ENCODE results near the gene GLP2R. TPM values are rescaled to one million over a fixed set of nuclear protein-coding genes. Genes with fewer than 3 reads are reported as not detected.

The GLP2R gene
- total RNA-seq, 1 experiment from 2014 or later, result not detected

- no peaks in the 10 kb centered on the region for H3K36me3 Mint-ChIP-seq
- ChIA-PET POLR2A (no interaction called here), CTCF (no interaction called here)
- H3K4me1 Mint-ChIP-seq, result peaks cover 6% of the 10 kb centered on the region
- H3K27ac Mint-ChIP-seq, result no peak overlapping the region
- no peak overlapping the region for H3K4me3 Mint-ChIP-seq
- DNase-seq (ENCODE audit: low spot score), result no peak
- no peaks in the 10 kb centered on the region for H3K27me3 Mint-ChIP-seq (ENCODE audit: low read depth)
- H3K9me3 Mint-ChIP-seq, result no peaks in the 10 kb centered on the region
- TF ChIP-seq ETV6 (CRISPR knock-in tag; IDR thresholded peaks at IDR 0.05), result no peak
- no peak for TF ChIP-seq TP53 (CRISPR knock-in tag; IDR thresholded peaks at IDR 0.05)
- no peak for ATAC-seq
Observed at GRCh38 chr17:9872852-9873251, 47.1 kb downstream of the GLP2R start.

- CTCF ChIA-PET, result interaction anchor here (0.7 kb wide), 1 partner anchor 31 kb away, joined by 3 read pairs; no protein-coding TSS in a partner anchor
- Mint-ChIP-seq H3K27me3 (ENCODE audit: low read depth) (no peaks in the 10 kb centered on the region), H3K9me3 (no peaks in the 10 kb centered on the region), H3K36me3 (no peaks in the 10 kb centered on the region), H3K27ac (no peak overlapping the region), H3K4me1 (peaks cover 6% of the 10 kb centered on the region), H3K4me3 (no peak overlapping the region)
- ATAC-seq, result peak; percentile 65; the same call in 1 of the 2 replicates
- no peak for DNase-seq (ENCODE audit: low spot score)
- POLR2A ChIA-PET, result no interaction called here
- TF ChIP-seq ATF1 (CRISPR knock-in tag; IDR thresholded peaks at IDR 0.05), result no peak
- no peak for TF ChIP-seq ZNF219 (CRISPR knock-in tag; IDR thresholded peaks at IDR 0.05; ENCODE audit: borderline replicate concordance)
- no peak for TF ChIP-seq NR2C2 (CRISPR knock-in tag; IDR thresholded peaks at IDR 0.05)
- TF ChIP-seq E2F1 (CRISPR knock-in tag; IDR thresholded peaks at IDR 0.05), result no peak
- TF ChIP-seq RORB (CRISPR knock-in tag; IDR thresholded peaks at IDR 0.05), result no peak
- no peak for TF ChIP-seq HMGA2 (CRISPR knock-in tag; IDR thresholded peaks at IDR 0.05)
Observed at GRCh38 chr17:9874722-9875121, 49.0 kb downstream of the GLP2R start.

- Mint-ChIP-seq H3K4me3 (no peak overlapping the region), H3K4me1 (peaks cover 6% of the 10 kb centered on the region), H3K27me3 (ENCODE audit: low read depth) (no peaks in the 10 kb centered on the region), H3K36me3 (no peaks in the 10 kb centered on the region), H3K9me3 (no peaks in the 10 kb centered on the region; the same call in 1 of the 2 replicates), H3K27ac (no peak overlapping the region)
- TF ChIP-seq USF1 (CRISPR knock-in tag; IDR thresholded peaks at IDR 0.05) (no peak), MAX (CRISPR knock-in tag; IDR thresholded peaks at IDR 0.05) (no peak), IRF1 (CRISPR knock-in tag; IDR thresholded peaks at IDR 0.05) (no peak), SMAD4 (CRISPR knock-in tag; IDR thresholded peaks at IDR 0.05) (no peak), NFYB (CRISPR knock-in tag; conservative IDR thresholded peaks at IDR 0.05; ENCODE audit: low read depth) (no peak), ZNF317 (CRISPR knock-in tag; IDR thresholded peaks at IDR 0.05; ENCODE audit: borderline replicate concordance, low read depth) (no peak), ATF1 (CRISPR knock-in tag; IDR thresholded peaks at IDR 0.05) (no peak), ZNF281 (CRISPR knock-in tag; IDR thresholded peaks at IDR 0.05) (no peak), ELF4 (CRISPR knock-in tag; IDR thresholded peaks at IDR 0.05; ENCODE audit: low read depth) (no peak), TCF7 (CRISPR knock-in tag; IDR thresholded peaks at IDR 0.05; ENCODE audit: low read depth) (no peak), SP1 (CRISPR knock-in tag; conservative IDR thresholded peaks at IDR 0.05) (no peak), SOX15 (CRISPR knock-in tag; IDR thresholded peaks at IDR 0.05) (no peak), TP53 (CRISPR knock-in tag; IDR thresholded peaks at IDR 0.05) (no peak), ETV6 (CRISPR knock-in tag; IDR thresholded peaks at IDR 0.05) (no peak), ZBTB43 (CRISPR knock-in tag; IDR thresholded peaks at IDR 0.05) (no peak), E2F5 (CRISPR knock-in tag; IDR thresholded peaks at IDR 0.05) (no peak), ZNF423 (CRISPR knock-in tag; IDR thresholded peaks at IDR 0.05) (no peak), USF2 (CRISPR knock-in tag; IDR thresholded peaks at IDR 0.05) (no peak), ZBTB21 (CRISPR knock-in tag; IDR thresholded peaks at IDR 0.05; ENCODE audit: borderline replicate concordance) (no peak)
- ATAC-seq (peak; percentile 68), DNase-seq (ENCODE audit: low spot score) (no peak)
- ChIA-PET POLR2A (no interaction called here), CTCF (interaction anchor here (0.6 to 1.1 kb wide), 3 partner anchors 14 to 262 kb away, joined by 3 to 15 read pairs (median 8); no protein-coding TSS in a partner anchor)
Observed at GRCh38 chr17:9875441-9875840, 49.7 kb downstream of the GLP2R start.
